Skin epidermis (tissue), 12 donors: Measurements from ENCODE around the gene RNASEH2B.
A peak's percentile ranks its signal among the peaks of the same experiment; 100 is the strongest.

Experiments
- H3K27ac ChIP-seq, 21 experiments: fragments of 200-600 bp; sonication (generic) in 11 of 21; one replicate each; pipeline ENCODE4 v1.5.0; 2020; ENCODE audit warnings: mild to moderate bottlenecking in 3 of 21, inconsistent platforms in 2 of 21, moderate library complexity in 2 of 21
- H3K4me3 ChIP-seq, 7 experiments: fragments of 200-600 bp; sonication (generic) in 2 of 7; one replicate each; pipeline ENCODE4 v1.5.0; 2020; ENCODE audit warnings: inconsistent platforms in 2 of 7, mild to moderate bottlenecking in 2 of 7, moderate library complexity in 1 of 7

Gene RNASEH2B, protein sequence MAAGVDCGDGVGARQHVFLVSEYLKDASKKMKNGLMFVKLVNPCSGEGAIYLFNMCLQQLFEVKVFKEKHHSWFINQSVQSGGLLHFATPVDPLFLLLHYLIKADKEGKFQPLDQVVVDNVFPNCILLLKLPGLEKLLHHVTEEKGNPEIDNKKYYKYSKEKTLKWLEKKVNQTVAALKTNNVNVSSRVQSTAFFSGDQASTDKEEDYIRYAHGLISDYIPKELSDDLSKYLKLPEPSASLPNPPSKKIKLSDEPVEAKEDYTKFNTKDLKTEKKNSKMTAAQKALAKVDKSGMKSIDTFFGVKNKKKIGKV

GRCh38 chr13:50909605-50910484 lies at the start of gene RNASEH2B:
TSS of gene RNASEH2B (plus strand) at chr13:50909791. CDS start at chr13:50910077, 286 bp downstream.
- peak within 1 kb of the TSS; percentile 63 to 87 (median 79) for H3K4me3 ChIP-seq
- peak within 1 kb of the TSS; percentile 84 to 99 (median 95) for H3K27ac ChIP-seq

GRCh38 chr13:50864492-50864891 lies 45.1 kb upstream of the RNASEH2B start:
- Histone ChIP-seq H3K4me3 (no peak overlapping the region), H3K27ac (no peak overlapping the region)

DNA sequence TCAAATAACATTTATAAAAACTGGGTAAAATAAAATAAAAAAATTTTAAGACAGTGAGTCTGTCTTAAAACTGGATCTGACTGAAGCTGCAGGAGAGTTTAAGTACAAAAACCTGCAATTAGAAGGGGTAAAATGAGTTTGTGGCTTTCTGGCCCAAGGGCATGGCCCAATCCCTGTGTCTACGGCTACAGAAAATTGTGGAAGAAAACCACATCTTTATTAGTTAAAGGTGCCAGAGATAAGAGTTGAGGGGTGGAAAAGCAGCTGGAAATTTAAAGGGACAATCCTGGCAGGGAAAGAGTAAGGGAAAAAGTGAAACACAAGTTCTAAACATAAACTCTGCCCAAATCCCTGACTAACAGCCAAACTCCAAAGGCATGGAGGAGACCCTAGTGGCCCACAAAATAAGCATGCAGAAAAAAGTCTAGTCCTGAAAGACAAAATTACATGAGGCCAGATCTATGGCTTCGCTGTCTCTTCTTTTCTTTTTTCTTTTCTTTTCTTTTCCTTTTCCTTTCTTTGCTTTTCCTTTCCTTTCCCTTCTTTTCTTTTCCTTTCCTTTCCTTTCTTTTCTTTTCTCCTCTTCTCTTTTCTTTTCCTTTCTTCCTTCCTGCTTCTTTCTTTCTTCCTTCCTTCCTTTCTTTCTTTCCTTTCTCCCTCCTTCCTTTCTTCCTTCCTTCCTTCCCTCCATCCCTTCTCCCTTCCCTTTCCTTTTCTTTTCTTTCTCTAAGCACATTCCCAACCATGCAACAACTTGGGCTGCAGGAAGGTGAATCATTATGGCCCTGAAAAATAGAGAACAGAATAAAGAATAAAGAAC lies 42.6 kb upstream of the RNASEH2B start:
- H3K27ac ChIP-seq: no peak overlapping the region
- H3K4me3 ChIP-seq: no peak overlapping the region

DNA sequence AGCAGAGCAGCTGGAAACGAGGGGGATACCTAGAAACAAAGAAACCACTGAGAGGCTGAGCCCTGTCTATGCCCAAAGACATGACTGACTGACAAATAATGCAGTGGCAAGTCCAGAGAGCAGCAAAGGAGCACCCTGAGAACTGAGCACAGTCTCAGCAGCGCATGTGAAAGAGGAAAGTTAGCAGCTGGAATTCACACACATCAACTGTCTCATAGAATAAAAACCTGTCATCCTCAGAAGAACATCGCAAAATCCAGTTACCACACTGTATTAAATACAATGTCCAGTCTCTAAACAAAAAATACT lies 42.0 kb upstream of the RNASEH2B start:
- Histone ChIP-seq H3K27ac (no peak overlapping the region), H3K4me3 (no peak overlapping the region)

- Histone ChIP-seq H3K27ac (no peak overlapping the region), H3K4me3 (no peak overlapping the region)
These were observed 38.2 kb upstream of the RNASEH2B start for GRCh38 chr13:50871405-50871804.

DNA sequence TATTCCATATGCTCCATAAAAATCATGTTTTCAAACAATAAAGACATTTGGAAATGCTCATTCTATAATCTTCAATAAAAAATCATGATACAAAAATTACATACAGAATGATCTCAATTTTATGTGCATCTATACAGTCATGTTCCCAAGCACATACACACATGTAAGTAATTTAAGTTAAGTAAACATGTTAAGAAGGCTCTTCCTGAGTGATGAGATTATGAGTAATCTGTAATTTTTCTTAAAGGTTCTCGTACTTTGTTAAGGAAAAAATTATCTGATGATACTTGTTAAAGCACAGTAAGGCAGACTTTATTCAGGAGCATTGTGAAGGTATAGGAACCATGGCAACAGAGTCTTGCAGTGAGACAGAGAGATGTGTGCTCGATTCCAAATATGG lies 36.1 kb upstream of the RNASEH2B start:
- no peak overlapping the region for H3K4me3 ChIP-seq
- no peak overlapping the region for H3K27ac ChIP-seq

DNA sequence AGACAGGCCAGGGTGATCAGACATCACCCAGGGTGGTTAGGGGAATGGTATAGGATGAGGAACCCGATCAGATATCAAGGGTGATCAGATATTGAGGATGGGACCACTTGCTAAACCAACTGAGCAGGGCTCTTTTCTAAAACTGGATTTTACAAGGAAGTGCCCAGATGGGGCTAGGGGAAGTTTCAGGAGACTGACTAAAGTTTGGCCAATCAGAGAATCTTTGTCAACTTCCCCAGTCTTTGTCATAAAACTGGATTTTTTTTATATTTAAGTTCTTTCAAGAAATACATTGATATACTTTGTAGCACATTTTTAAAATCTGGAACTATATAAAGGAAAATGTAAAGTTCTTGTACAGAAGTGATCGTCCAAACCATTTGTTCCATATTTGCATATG lies 35.6 kb upstream of the RNASEH2B start:
- H3K27ac ChIP-seq: no peak overlapping the region
- no peak overlapping the region for H3K4me3 ChIP-seq

GRCh38 chr13:50882816-50883435 lies 26.7 kb upstream of the RNASEH2B start:
- Histone ChIP-seq H3K27ac (no peak overlapping the region), H3K4me3 (no peak overlapping the region)

DNA sequence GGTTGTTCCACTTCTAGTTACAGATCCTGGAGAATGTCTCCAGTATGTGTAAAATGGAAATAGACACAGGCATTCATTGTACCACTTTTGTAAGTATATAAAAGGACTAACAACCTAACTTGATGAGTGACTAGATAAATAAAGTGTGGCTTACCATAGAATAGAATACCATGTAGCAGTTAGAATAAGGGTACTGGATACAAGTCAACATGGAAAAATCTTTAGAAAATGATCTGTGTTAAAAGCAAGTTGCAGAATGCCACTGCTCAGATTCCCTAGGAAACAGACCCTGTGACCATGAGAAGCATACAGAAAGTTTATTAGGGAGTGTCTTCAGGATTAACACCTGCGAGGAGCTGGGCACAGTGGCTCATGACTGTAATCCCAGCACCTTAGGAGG lies 25.9 kb upstream of the RNASEH2B start:
- Histone ChIP-seq H3K27ac (no peak overlapping the region), H3K4me3 (no peak overlapping the region)

DNA sequence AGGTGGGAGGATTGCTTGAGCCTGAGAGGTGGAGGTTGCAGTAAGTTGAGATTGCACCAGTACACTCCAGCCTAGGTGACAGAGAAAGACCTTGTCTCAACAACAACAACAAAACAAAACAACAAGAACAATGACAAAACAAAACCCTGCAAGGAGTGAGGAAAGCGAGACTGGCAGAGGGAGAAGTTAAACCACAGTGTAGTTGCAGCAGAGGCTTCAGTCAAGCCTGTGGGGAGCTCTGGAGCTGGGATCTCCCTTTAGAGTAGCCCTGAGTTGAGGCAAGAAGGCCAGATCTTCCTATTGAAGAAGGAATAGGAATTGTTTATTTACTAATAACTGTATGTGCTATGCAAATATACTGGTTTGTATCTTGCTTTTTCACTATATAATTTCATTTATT lies 25.3 kb upstream of the RNASEH2B start:
- Histone ChIP-seq H3K4me3 (no peak overlapping the region), H3K27ac (no peak overlapping the region)

DNA sequence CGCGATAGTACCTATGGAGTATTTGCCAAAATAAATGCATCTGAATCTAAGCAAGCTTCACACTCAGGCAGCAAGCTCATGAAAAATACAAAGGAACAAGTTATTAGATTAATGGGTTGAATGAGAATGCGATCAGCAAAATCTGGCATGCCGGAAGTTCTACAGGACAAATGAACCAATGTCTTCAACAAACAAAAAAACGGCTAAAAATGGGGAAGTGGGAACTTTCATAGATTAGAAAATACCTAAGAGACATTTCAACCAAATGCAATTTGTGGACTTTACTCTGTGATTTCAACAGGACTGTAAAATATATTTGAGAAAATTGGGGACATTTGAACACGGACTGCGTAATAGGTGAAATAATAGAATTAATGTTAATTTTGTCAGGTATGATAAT lies 22.4 kb upstream of the RNASEH2B start:
- no peak overlapping the region for H3K27ac ChIP-seq

GRCh38 chr13:50888362-50888761 lies 21.2 kb upstream of the RNASEH2B start:
- Histone ChIP-seq H3K4me3 (no peak overlapping the region), H3K27ac (no peak overlapping the region)

More for the DNA sequence above, 22.4 kb upstream of the RNASEH2B start:
- H3K4me3 ChIP-seq: no peak overlapping the region

- H3K27ac ChIP-seq: no peak overlapping the region
- no peak overlapping the region for H3K4me3 ChIP-seq
These were observed 20.3 kb upstream of the RNASEH2B start for GRCh38 chr13:50889317-50889716.

GRCh38 chr13:50891206-50891605 lies 18.4 kb upstream of the RNASEH2B start:
- H3K4me3 ChIP-seq: no peak overlapping the region
- peak overlapping the region in 3 of 21 experiments; percentile 67 to 93 (median 88) for H3K27ac ChIP-seq

DNA sequence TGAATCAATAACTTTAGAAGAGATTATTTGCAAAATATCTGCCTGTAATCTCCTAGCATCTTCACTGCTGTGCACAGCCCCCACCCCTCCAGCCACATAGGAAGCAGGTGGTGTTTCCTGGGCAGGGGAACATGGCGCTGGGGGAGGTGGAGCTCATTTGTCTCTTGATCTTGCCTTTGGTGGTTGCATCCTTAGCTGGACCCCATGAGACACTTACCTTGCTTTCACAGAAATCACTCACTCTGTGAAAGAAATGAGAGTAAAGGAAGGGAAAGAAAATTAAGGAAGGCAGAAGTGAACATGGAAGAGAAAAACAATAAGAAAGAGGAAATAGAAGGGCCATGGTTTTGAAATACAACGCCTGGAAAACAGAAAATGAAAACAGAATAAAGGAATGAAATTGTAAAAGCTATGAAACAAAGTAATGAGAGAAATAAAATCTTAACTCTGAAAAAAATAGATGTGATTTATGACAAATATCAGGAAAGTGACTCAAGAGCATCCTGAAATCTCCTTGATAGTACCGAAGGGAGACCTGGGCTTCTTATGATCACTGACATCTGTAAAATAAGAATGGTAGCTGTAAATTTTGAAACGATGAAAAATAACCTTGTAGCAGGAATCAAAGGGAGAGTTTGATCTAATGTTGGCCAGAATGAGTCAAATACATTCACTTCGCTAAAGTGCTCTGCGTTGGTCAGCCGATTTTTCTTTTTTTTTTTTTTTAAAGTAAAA lies 17.2 kb upstream of the RNASEH2B start:
- peak overlapping the region in 10 of 21 experiments; percentile 22 to 93 (median 71) for H3K27ac ChIP-seq
- no peak overlapping the region for H3K4me3 ChIP-seq

DNA sequence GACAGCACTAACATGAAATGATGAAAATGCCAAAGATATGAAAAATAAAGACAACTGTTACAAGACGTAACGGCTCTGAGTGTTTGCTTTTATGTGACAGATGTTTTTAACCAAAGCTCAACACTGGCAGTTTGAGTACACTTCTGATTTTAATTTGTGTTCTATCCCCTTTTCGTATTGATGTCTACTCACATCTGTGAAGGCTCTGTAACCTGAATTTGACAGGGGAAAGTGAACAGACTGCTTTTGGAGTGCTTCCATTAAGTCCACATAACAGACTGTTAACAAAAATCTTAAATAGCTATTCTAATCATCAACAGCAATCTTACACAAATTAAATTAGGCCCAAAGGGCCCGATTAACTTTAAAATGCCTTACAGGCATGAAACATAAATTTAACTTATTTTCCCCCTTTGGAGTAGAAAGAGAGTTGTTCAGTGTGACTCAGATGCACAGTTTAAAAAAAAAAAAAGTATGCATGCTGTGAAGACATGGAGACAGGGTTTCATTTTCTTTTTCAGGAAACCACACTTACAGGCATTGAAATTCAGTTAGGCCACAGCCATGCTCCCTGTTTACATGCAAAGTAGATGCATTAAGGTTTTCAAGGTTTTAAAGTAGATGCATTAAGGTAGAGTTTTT lies 16.3 kb upstream of the RNASEH2B start:
- Histone ChIP-seq H3K27ac (peak overlapping the region in 15 of 21 experiments; percentile 3 to 93 (median 67)), H3K4me3 (no peak overlapping the region)

DNA sequence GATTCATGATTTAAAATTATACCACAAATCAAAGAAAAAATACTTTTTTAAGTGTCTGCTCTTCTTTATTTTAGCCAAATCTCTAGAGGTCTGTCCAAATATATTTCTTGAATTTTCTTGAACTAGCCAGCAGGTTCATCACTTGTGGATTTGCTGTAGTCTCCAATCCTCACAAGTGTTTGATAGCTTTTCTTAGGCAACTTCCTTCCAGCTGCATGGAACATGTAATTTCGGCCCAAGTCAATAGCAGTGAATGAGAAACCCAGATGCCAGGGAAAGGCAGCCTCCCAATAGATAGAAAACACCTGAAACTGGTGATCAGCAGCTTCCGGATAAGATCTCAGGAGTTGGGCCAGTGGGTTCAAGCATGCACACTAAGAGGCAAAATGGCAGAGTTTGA lies 15.6 kb upstream of the RNASEH2B start:
- Histone ChIP-seq H3K4me3 (no peak overlapping the region), H3K27ac (peak overlapping the region in 10 of 21 experiments; percentile 3 to 93 (median 71))

DNA sequence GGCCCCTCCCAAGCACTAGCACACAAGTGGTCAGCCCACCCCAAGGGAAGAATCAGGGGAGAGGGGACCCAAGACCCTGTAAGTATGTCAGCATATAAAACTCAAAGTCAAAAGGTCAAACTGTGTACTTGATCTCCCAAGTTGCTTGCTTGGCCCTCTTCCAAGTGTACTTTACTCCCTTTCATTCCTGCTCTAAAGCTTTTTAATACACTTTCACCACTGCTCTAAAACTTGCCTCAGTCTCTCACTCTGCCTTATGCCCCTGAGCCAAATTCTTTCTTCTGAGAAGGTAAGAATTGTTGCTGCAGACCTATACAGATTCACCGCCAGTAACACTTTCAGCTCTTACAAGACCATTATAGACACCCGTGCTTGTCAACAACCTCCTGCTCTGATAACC lies 15.1 kb upstream of the RNASEH2B start:
- Histone ChIP-seq H3K4me3 (no peak overlapping the region), H3K27ac (peak overlapping the region in 9 of 21 experiments; percentile 3 to 93 (median 71))

DNA sequence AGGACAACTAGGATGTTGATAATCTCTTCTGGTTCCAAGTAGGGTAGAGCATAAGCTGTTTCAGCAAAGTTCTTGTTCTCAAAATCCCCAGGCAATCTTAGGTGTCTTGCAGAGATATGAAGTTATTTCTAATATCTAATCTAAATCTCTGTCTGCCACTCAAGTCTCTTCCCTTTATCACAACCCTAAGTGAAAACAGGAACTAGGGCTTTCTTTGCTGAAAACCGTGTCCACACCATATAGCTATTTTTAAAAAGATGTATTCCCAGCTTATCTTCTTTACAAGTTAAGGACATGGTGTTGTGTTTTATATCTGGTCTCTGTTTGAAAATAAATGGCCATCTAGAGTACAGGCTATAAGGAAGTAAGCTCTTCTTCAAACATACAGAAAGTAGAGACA lies 11.3 kb upstream of the RNASEH2B start:
- no peak overlapping the region for H3K4me3 ChIP-seq
- H3K27ac ChIP-seq: no peak overlapping the region
